NCI-H1436 (cell line): ENCODE data around the gene USP13.
"Not testable (repeated sequence)": the region's sequence is repeated elsewhere in the genome, so short reads cannot be mapped to it uniquely, and the experiment has no call there.

Source experiments
- DNase-seq: peaks from one replicate; lab custom pipeline; 2025; lab: John Stamatoyannopoulos, UW

USP13 gene, protein sequence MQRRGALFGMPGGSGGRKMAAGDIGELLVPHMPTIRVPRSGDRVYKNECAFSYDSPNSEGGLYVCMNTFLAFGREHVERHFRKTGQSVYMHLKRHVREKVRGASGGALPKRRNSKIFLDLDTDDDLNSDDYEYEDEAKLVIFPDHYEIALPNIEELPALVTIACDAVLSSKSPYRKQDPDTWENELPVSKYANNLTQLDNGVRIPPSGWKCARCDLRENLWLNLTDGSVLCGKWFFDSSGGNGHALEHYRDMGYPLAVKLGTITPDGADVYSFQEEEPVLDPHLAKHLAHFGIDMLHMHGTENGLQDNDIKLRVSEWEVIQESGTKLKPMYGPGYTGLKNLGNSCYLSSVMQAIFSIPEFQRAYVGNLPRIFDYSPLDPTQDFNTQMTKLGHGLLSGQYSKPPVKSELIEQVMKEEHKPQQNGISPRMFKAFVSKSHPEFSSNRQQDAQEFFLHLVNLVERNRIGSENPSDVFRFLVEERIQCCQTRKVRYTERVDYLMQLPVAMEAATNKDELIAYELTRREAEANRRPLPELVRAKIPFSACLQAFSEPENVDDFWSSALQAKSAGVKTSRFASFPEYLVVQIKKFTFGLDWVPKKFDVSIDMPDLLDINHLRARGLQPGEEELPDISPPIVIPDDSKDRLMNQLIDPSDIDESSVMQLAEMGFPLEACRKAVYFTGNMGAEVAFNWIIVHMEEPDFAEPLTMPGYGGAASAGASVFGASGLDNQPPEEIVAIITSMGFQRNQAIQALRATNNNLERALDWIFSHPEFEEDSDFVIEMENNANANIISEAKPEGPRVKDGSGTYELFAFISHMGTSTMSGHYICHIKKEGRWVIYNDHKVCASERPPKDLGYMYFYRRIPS

GRCh38 chr3:179652447-179653095 lies at the start of gene USP13:
TSS of gene USP13 (plus strand) at chr3:179653040. CDS start at chr3:179653226, 186 bp downstream.
- peak; percentile 78 for DNase-seq

DNA sequence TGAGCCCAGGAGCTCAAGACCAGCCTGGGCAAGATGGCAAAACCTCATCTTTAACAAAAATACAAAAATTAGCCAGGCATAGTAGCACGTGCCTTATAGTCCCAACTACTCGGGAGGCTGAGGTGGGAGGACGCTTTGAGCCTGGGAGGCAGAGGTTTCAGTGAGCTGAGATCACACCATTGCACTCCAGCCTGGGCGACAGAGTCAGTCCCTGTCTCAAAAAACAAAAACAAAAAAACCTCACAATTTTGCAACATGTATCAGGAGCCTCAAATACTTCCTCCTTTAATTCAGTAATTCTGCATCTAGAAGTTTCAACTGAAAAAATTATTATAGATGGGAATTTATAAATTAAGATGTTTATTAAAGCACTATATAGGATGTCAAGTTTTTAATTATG lies 49.5 kb upstream of the USP13 start:
- no peak for DNase-seq

- DNase-seq: no peak
Observed at GRCh38 chr3:179603831-179604230, 49.0 kb upstream of the USP13 start.

GRCh38 chr3:179604321-179605078 lies 48.3 kb upstream of the USP13 start, which contains the start of the genes MRPL47 and NDUFB5:
TSS of gene MRPL47 (minus strand) at chr3:179604638. CDS start at chr3:179604624, 14 bp downstream.
TSS of gene NDUFB5 (plus strand) at chr3:179604794. CDS start at chr3:179604816, 22 bp downstream.
- DNase-seq: peak; percentile 98

DNA sequence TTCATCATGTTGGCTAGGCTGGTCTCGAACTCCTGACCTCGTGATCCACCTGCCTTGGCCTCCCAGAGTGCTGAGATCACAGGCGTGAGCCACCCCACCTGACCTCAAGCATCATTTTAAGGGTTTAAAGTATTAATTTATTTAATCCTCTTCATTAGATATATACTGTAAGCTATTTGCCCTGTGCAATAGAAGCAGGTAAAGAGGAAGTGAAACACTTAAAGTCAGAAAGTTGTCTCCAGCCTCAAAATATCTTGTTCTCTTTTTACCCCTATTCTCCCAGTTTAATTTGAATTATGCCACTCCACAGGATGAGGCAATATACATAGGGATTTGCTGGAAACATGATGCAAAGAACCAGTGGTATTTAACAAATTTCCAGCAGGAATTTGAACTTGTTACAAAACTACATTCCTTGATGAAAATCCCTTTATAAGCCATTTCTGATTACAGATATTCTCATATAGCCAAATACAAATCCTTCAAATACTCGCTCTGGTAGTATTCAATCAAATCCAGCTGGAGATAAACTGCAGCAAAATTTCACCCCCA lies 46.2 kb upstream of the USP13 start:
- DNase-seq: no peak

DNA sequence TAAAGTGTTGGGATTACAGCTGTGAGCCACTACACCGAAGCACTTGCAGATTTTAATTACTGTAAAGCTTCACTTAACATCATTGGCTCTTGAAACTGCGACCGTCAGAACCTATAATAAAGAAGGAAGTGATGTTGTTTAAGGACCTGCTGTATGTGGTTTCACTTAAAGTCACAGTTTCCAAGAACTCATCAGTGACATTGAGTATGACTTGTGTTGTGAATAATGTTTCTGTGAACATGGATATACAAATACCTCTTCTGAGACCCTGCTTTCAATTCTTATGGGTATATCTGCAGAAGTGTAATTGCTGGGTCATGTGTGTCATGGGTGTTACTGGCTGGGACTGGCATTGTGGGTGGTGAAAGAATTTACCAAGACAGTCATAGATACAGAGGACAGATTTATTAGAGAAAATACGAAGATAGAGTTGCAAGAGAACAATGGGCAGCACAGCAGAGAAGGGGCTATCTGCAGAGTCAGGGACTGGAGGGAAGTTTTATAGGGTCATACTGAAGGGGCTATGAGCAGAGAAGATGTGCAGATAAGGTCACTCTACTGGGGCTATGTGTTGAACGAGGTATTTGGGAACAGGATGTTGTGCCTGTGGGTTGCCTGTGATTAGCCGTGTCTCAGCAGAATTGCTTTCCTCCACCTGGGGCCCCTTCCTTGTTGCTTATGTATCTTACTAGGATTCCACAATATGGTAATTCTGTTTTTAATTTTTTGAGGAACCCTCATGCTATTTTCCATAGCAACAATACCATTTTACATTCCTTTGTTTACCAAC lies 43.7 kb upstream of the USP13 start:
- no peak for DNase-seq

DNA sequence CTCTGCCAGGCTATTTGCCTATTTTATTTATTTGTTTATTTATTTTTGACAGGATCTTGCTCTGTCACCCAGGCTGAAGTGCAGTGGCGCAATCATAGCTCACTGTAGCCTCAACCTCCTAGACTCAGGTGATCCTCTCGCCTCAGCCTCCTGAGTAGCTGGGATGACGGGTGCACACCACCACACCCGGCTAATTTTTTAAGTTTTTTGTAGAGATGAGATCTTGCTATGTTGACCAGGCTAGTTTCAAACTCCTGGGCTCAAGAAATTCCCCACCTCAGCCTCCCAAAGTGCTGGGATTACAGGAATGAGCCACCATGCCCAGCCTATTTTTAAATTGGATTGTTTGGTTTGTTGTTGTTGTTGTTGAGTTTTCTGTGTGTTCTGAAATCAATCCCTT lies 42.8 kb upstream of the USP13 start:
- no peak for DNase-seq

DNA sequence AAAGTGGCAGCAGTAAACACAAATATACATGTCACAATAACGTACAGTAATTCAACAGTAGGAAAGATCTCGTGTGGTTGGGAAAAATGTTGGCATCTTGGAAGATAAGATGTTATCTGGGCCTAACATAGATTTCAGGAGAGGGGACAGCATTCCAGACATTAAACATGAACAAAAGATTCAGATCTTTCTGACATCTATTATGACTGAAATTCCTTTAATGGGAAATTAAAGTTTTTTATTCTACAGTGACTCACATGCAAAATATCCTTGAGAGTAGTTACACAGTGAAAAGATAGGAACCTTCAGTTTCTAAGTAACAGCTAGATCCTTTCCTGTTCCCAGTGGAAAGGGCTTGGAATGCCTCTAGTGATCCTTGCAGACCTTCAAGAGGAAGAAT lies 39.0 kb upstream of the USP13 start:
- no peak for DNase-seq

DNA sequence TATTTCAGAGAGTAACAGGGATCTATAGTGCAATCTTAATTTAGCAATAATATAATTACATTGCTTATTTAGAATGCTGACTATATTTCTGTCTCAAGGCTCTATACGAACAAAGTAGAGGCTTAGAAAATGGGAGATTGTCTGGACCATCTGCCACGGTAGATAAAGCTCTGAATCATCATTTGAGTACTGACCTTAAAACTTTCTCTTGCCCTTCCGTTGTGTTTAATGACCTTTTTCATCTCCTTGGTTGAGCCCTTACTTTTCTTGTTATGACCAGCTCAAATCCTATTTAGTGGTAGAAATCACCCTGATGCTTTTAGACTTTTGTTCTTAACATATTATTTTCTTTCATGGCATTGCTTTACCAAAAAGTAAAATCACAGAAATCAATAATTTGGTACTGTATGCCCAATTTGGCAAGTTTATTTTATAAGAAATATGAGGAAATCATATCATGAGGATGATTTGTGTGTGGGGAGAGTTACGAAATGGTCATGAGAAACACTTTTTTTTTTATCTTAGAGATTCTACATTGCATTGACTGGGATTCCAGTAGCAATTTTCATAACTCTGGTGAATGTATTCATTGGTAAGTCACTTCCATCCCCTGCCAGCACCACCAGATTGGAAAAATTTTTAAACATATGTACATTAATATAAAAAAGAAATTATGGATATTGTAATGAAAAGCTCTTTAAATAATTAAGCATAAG lies 37.2 kb upstream of the USP13 start:
- DNase-seq: no peak

DNA sequence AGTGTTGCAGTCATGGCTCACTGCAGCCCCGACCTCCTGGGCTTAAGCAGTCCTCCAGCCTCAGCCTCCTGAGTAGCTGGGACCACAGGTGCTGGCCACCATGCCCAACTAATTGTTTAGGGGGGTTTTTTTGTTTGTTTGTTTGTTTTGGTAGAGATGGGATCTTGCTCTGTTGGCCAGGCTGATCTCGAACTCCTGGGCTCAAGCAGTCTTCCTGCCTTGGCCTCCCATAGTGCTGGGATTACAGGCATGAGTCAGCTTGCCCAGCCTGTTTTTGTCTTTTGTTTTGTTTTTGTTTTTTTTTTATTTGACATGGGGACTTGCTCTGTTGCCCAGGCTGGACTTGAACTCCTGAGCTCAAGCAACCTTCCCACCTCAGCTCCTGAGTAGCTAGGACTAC lies 30.8 kb upstream of the USP13 start:
- no peak for DNase-seq

DNA sequence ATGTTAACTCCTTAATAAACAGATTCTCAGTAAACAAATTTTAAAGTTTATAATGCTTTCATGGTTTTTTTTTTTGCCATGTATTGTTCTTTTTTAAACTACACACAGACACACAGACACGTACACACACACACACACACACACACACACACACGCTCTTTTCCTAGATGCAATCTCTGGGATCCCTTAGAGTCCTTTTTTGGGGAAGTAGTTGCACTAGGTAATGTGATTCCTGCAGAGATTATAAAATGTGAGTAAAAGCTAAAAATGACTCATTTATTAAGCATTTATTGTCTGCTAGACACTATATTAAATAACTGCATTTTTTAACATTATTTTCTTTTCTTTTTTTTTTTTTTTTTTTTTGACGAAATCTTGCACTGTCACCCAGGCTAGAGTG lies 28.4 kb upstream of the USP13 start:
- DNase-seq: no peak

DNA sequence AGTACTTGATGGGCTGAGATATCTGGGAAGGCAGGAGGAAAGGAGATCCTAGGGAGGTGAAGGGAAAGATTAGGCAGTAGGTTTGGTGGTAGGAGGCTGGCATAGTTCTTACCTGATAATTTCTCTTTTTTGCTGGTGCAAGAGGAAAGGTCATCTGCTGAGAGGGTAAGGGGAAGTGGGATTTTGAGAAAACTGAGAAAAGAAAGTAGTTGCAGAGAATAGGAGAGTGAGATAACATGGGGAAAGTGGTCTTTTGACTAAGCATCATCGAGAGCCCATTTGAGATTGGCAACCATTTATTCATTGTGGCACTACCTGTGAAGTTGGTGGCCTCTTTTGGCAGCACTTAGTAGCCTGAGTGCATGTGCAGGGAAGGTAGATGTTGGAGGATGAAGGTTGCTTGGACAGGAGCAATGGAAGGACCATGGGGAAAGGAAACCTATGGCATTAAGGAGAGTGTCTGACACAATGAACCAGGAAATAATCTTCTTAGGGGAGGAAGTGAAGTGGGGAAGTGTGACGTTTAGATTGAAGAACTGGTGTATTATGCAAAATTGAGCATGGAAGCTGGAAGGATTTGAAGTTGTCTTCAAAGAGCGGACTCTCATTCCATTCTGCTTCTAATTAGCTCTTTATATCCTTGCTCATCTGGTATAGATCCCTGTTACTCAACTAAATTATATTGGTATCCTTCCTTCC lies 21.9 kb upstream of the USP13 start:
- no peak for DNase-seq

- DNase-seq: no peak
Observed at GRCh38 chr3:179640469-179640868, 12.4 kb upstream of the USP13 start.

- DNase-seq: no peak
Observed at GRCh38 chr3:179642871-179643270, 10.0 kb upstream of the USP13 start.

DNA sequence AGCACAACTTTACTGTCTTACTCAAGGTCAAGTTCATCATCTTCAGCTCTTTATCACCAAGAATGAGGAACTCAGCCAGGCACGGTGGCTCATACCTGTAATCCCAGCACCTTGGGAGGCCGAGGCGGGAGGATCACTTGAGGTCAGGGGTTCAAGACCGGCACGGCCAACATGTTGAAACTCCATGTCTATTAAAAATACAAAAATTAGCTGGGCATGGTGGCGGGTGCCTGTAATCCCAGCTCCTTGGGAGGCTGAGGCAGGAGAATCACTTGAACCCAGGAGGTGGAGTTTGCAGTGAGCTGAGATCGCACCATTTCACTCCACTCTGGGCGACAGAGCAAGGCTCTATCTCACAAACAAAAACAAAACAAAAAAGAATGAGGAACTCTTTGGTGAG lies 9.0 kb upstream of the USP13 start:
- not testable (repeated sequence) for DNase-seq

- DNase-seq: no peak
Observed at GRCh38 chr3:179646177-179646576, 6.7 kb upstream of the USP13 start.

- no peak for DNase-seq
Observed at GRCh38 chr3:179651687-179652446, 973 bp upstream of the USP13 start.

GRCh38 chr3:179653096-179653797 lies 407 bp downstream of the USP13 start:
- peak; percentile 66 for DNase-seq
